ENCODE results near the gene BAG1. TPM values are rescaled to one million over a fixed set of nuclear protein-coding genes. Genes with fewer than 3 reads are reported as not detected.

Gene BAG1
- total RNA-seq, 2 donors from 2014 or later, result 38.7 to 39.9 TPM

DNA sequence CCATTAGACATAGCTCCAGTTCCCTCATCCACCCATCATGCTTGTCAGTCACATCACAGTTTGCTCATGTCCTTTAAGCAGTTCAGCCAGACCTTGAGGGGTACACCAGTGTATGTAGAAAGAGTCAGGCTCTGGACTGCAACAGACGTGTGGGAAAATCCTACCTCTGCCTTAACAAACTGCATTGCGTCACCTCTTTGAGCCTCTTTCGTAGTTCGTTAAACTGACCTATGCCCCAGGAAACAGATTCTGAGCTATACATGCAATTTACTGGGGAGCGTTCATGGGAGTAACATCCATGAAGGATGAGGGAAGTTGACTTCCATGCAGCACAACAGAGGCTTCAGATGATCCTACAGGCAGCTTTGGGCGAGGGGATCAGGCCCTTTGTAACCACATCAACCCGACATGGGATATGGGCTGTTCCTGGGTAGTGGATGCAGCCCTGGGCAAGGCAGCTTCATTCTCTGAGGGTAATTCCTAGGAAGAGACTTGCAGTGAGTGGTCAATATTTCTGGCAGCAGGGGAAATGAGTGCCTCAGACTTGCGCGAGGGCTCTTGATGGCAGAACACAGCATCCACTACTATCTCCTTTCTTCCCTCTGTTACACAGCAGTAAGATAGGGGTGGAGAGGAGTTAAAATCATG, 20.2 kb downstream of the BAG1 start:
- no peaks in the 10 kb centered on the region for H3K36me3 ChIP-seq (ENCODE audit: control insufficient read depth, insufficient read depth, low read length)
- no peak overlapping the region for H3K27ac ChIP-seq (ENCODE audit: low read depth, low read length)
- Mint-ChIP-seq H3K9me3 (no peaks in the 10 kb centered on the region), H3K4me3 (no peak overlapping the region), H3K27me3 (ENCODE audit: insufficient read depth) (peaks cover 15% of the 10 kb centered on the region), H3K36me3 (ENCODE audit: low read depth) (peaks cover 2% of the 10 kb centered on the region), H3K4me1 (peaks cover 8% of the 10 kb centered on the region), H3K27ac (no peak overlapping the region)
- no peaks in the 10 kb centered on the region for H3K9me3 ChIP-seq (ENCODE audit: control insufficient read depth, low read length)
- TF ChIP-seq, protein P1, sequence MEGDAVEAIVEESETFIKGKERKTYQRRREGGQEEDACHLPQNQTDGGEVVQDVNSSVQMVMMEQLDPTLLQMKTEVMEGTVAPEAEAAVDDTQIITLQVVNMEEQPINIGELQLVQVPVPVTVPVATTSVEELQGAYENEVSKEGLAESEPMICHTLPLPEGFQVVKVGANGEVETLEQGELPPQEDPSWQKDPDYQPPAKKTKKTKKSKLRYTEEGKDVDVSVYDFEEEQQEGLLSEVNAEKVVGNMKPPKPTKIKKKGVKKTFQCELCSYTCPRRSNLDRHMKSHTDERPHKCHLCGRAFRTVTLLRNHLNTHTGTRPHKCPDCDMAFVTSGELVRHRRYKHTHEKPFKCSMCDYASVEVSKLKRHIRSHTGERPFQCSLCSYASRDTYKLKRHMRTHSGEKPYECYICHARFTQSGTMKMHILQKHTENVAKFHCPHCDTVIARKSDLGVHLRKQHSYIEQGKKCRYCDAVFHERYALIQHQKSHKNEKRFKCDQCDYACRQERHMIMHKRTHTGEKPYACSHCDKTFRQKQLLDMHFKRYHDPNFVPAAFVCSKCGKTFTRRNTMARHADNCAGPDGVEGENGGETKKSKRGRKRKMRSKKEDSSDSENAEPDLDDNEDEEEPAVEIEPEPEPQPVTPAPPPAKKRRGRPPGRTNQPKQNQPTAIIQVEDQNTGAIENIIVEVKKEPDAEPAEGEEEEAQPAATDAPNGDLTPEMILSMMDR (conservative IDR thresholded peaks at IDR 0.05), result no peak
- no peaks in the 10 kb centered on the region for H3K27me3 ChIP-seq (ENCODE audit: control insufficient read depth, insufficient read depth, low read length, poor library complexity, severe bottlenecking)
- peaks cover 13% of the 10 kb centered on the region for H3K4me1 ChIP-seq (ENCODE audit: control insufficient read depth, insufficient read depth, low read length)
- H3K9ac ChIP-seq (ENCODE audit: extremely low read depth, low read length, poor library complexity, severe bottlenecking), result no peak overlapping the region
- no peak overlapping the region for H3K4me3 ChIP-seq (ENCODE audit: low read length)
- DNase-seq, result no peak
- 93 to 94% methylated on average over 7 to 9 of the region's 9 CpGs for WGBS, 2 experiments (ENCODE audit: insufficient coverage in 1 of 2, insufficient read length in 1 of 2)

DNA sequence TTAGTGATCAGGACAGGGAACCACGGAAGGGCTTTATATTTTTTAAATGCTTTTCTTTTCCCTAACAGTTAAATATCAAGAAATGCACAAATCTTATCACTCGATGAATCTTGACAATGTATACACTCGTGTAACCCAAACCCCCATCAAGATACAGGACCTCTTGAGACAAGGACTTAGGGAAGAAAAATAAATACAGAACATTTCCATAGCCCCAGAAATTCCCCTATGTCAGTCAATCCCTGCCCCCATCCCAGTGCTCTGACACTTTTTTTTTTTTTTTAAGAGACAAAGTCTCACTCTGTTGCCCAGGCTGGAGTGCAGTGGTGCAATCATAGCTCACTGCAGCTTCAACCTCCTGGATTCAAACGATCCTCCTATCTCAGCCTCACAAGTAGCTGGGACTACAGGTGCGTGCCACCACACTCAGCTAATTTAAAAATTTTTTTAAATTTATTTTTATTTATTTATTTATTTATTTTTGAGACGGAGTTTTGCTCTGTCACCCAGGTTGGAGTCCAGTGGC, 21.8 kb downstream of the BAG1 start:
- no peak overlapping the region for H3K4me3 ChIP-seq (ENCODE audit: low read length)
- H3K4me1 Mint-ChIP-seq, result peaks cover 8% of the 10 kb centered on the region

DNA sequence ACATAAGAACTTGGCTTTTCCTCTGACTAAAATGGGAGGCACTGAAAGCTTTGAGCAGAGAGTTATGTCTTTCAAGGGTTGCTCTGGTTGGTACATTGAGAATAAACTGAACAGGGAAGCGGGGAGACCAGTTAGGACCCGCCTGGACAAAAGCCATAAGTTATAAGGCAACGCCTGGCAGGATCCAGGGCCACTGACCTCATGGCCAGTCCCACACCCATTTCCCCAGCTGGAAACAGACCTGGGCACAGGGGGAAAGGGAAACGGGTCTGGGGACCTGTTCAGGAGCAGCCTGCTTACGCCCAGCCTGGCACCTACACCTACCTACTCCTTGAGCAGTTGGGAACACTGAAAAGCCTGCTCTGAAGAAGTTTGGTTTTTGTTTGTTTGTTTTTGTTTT, 23.2 kb downstream of the BAG1 start:
- H3K27ac ChIP-seq (ENCODE audit: low read depth, low read length), result no peak overlapping the region
- DNase-seq, result no peak
- H3K27me3 Mint-ChIP-seq (ENCODE audit: insufficient read depth), result peaks cover 26% of the 10 kb centered on the region
- 91 to 97% methylated on average over 3 to 5 of the region's 5 CpGs for WGBS, 2 experiments (ENCODE audit: insufficient coverage in 1 of 2, insufficient read length in 1 of 2)
- no peaks in the 10 kb centered on the region for H3K9me3 ChIP-seq (ENCODE audit: control insufficient read depth, low read length)
- no peaks in the 10 kb centered on the region for H3K36me3 Mint-ChIP-seq (ENCODE audit: low read depth)
- no peaks in the 10 kb centered on the region for H3K36me3 ChIP-seq (ENCODE audit: control insufficient read depth, insufficient read depth, low read length)
- TF ChIP-seq, protein P1 (conservative IDR thresholded peaks at IDR 0.05), result no peak
- H3K9me3 Mint-ChIP-seq, result no peaks in the 10 kb centered on the region
- no peak overlapping the region for H3K4me3 ChIP-seq (ENCODE audit: low read length)
- H3K27me3 ChIP-seq (ENCODE audit: control insufficient read depth, insufficient read depth, low read length, poor library complexity, severe bottlenecking), result peaks cover 11% of the 10 kb centered on the region
- no peak overlapping the region for H3K9ac ChIP-seq (ENCODE audit: extremely low read depth, low read length, poor library complexity, severe bottlenecking)
- no peak overlapping the region for H3K27ac Mint-ChIP-seq
- H3K4me1 Mint-ChIP-seq, result peaks cover 8% of the 10 kb centered on the region
- H3K4me3 Mint-ChIP-seq, result no peak overlapping the region
- H3K4me1 ChIP-seq (ENCODE audit: control insufficient read depth, insufficient read depth, low read length), result peaks cover 13% of the 10 kb centered on the region

More for the DNA sequence above, 21.8 kb downstream of the BAG1 start:
- Mint-ChIP-seq H3K9me3 (no peaks in the 10 kb centered on the region), H3K27ac (no peak overlapping the region), H3K36me3 (ENCODE audit: low read depth) (no peaks in the 10 kb centered on the region), H3K27me3 (ENCODE audit: insufficient read depth) (peaks cover 15% of the 10 kb centered on the region), H3K4me3 (no peak overlapping the region)
- Histone ChIP-seq H3K27ac (ENCODE audit: low read depth, low read length) (no peak overlapping the region), H3K9me3 (ENCODE audit: control insufficient read depth, low read length) (no peaks in the 10 kb centered on the region), H3K27me3 (ENCODE audit: control insufficient read depth, insufficient read depth, low read length, poor library complexity, severe bottlenecking) (no peaks in the 10 kb centered on the region), H3K4me1 (ENCODE audit: control insufficient read depth, insufficient read depth, low read length) (peaks cover 13% of the 10 kb centered on the region), H3K36me3 (ENCODE audit: control insufficient read depth, insufficient read depth, low read length) (no peaks in the 10 kb centered on the region), H3K9ac (ENCODE audit: extremely low read depth, low read length, poor library complexity, severe bottlenecking) (no peak overlapping the region)
- no peak for DNase-seq
- TF ChIP-seq, protein P1 (conservative IDR thresholded peaks at IDR 0.05), result no peak
- 84 to 100% methylated on average over 4 to 5 of the region's 6 CpGs for WGBS, 2 experiments (ENCODE audit: insufficient coverage in 1 of 2, insufficient read length in 1 of 2)
